GM06990 (cell line): ENCODE measurements around the gene SRMS.
"Not testable (repeated sequence)": the region's sequence is repeated elsewhere in the genome, so short reads cannot be mapped to it uniquely, and the experiment has no call there.

Experiments used
- DNase-seq: peaks from one replicate; pipeline ENCODE4 v3.0.0-alpha.2; 2011; ENCODE audit not compliant: insufficient read length; ENCODE audit errors: extremely low read depth
- H3K27me3 ChIP-seq: replicated peaks from 2 replicates; pipeline ENCODE4 v1.6.0; 2011; ENCODE audit warnings: low read length; ENCODE audit not compliant: control insufficient read depth, insufficient read depth
- H3K36me3 ChIP-seq: 2 replicates; pipeline ENCODE4 v1.5.1; 2011; ENCODE audit warnings: low read length; ENCODE audit not compliant: control insufficient read depth, insufficient read depth
- H3K4me3 ChIP-seq: replicated peaks from 2 replicates; pipeline ENCODE4 v1.5.1; 2011; ENCODE audit warnings: low read depth, mild to moderate bottlenecking, control low read depth, low read length
- CTCF ChIP-seq: IDR thresholded peaks from 2 replicates; pipeline ENCODE4 v1.5.1; 2011; ENCODE audit warnings: low read length, control low read depth, mild to moderate bottlenecking, inconsistent platforms; ENCODE audit not compliant: insufficient read depth, poor library complexity, severe bottlenecking

Gene SRMS

GRCh38 chr20:63574829-63575743 is 27.5 kb upstream of the SRMS start:
- H3K4me3 ChIP-seq = no peak overlapping the region
- no peak for TF ChIP-seq CTCF
- no peaks in the 10 kb centered on the region for H3K27me3 ChIP-seq
- H3K36me3 ChIP-seq = peaks cover 4% of the 10 kb centered on the region
- no peak for DNase-seq

GRCh38 chr20:63574156-63574828 is 26.7 kb upstream of the SRMS start, which contains the start of gene HELZ2:
Gene HELZ2, minus strand, starts transcription at chr20:63574239. Its CDS starts 1,854 bp downstream, at chr20:63572385.
- Histone ChIP-seq H3K4me3 (peak within 1 kb of the TSS; percentile 68), H3K27me3 (no peaks in the 10 kb centered on the region), H3K36me3 (peaks cover 4% of the 10 kb centered on the region)
- no peak for DNase-seq
- no peak for TF ChIP-seq CTCF

- DNase-seq = no peak
- Histone ChIP-seq H3K36me3 (peaks cover 4% of the 10 kb centered on the region), H3K4me3 (peak overlapping the region; percentile 68), H3K27me3 (no peaks in the 10 kb centered on the region)
- TF ChIP-seq CTCF = no peak
Observed at GRCh38 chr20:63573647-63574131, 26.1 kb upstream of the SRMS start.

- H3K27me3 ChIP-seq = no peaks in the 10 kb centered on the region
- TF ChIP-seq CTCF = peak; percentile 32
- H3K36me3 ChIP-seq = peaks cover 4% of the 10 kb centered on the region
- DNase-seq = no peak
- H3K4me3 ChIP-seq = peak overlapping the region; percentile 68
Observed at GRCh38 chr20:63572788-63573646, 25.5 kb upstream of the SRMS start.

GRCh38 chr20:63572071-63572787 is 24.7 kb upstream of the SRMS start:
- Histone ChIP-seq H3K36me3 (peaks cover 5% of the 10 kb centered on the region), H3K4me3 (no peak overlapping the region), H3K27me3 (no peaks in the 10 kb centered on the region)
- no peak for TF ChIP-seq CTCF
- no peak for DNase-seq

GRCh38 chr20:63571087-63571478 is 23.5 kb upstream of the SRMS start:
- H3K4me3 ChIP-seq, H3K27me3 ChIP-seq, H3K36me3 ChIP-seq, DNase-seq: not testable (repeated sequence)
